ENCODE data around the gene SPIB.

SPIB gene

GRCh38 chr19:50392759-50393158 lies 26.0 kb upstream of the SPIB start:
- no peak for DNase-seq

DNA sequence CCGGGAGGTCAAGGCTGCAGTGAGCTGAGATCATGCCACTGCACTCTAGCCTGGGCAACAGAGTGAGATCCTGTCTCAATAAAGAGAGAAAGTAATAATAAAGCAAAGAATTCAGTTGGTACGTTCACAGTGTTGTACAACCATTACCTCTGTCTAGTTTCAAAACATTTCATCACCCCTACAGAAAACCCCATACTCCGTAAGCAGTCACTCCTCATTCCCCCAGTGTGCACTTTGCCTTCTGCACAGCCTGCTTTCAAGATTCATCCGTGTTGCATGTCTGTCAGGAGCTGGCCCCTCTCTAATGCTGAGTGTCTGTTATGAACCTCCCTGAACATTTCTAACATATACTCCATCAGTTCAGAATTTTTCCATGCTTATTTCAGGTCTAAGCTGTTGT lies 25.1 kb upstream of the SPIB start:
- DNase-seq: no peak

DNA sequence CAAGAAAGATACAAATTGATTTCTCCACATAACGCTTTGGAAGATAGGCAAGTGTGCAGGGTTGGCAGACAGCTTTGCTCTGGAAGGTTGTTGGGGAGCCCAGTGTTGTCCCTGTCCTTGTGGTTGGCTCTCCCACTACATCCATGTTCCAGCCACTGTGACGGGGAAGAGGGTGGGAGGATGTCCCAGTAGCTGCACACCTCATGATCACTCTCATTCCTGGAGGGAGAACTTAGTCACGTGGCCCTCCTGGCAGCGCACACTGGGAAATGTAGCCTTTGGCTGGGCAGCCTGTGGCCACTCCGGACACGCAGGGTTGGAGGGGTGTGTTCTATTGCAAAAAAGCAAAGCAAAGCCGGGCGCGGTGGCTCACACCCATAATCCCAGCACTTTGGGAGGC lies 24.7 kb upstream of the SPIB start:
- no peak for DNase-seq

DNA sequence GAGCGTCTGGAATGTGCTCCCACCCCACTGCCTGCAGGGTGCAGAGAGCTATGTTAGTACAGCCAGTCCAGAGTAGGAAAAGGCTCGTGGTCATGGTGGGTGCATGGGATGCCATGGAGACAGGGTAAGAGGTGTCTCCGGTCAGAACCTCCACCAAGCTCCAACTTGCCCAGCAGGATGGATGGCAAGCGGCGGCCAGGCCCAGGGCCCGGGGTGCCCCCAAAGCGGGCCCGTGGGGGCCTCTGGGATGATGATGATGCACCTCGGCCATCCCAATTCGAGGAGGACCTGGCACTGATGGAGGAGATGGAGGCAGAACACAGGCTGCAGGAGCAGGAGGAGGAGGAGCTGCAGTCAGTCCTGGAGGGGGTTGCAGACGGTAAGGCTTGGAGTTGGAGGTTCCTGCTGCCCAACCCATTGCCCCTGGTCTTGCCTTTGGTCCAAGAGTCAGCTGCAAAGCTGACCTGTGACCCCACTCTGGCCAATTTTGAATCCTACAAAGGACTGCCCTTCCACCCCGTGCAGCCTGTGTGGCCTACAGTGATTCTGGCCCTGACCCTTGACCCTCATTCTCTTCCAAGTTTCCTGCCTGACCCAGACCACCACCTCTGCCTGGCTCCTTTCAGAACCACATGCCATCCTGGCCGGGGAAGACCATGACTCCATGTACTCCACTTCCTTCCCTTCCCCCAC lies 19.9 kb upstream of the SPIB start:
- no peak for DNase-seq

GRCh38 chr19:50399368-50399745 lies 19.4 kb upstream of the SPIB start:
- DNase-seq: no peak

- no peak for DNase-seq
Observed at GRCh38 chr19:50401605-50402450, 16.9 kb upstream of the SPIB start.

DNA sequence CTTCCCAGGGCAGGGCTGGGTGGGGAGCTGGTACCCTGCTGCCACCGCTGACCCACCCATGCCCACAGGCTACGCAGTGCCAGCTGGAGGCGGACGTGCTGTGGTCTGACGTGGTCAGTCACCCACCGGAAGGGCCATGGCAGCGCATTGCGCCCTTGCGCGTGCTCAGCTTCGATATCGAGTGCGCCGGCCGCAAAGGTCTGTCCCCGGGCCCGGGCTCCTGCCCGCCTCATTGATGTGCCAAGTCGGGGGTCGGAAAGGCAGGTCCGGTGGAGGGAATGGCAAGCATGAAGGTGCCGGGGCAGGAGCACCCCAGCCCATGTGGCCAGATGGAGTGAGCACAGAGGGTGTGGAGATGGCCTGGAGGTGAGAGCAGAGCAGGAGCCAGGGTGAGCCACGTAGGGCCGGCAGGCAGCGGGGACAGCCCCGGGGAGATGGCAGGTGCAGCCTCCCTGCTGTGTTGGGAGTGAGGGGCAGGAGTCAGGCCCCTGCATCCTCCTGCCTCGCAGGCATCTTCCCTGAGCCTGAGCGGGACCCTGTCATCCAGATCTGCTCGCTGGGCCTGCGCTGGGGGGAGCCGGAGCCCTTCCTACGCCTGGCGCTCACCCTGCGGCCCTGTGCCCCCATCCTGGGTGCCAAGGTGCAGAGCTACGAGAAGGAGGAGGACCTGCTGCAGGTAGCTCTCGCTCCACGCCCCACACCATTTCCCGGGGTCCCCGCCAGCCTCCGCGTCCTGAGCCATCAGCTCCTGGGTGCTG lies 16.0 kb upstream of the SPIB start:
- DNase-seq: no peak

- DNase-seq: no peak
Observed at GRCh38 chr19:50406156-50406820, 12.4 kb upstream of the SPIB start.

GRCh38 chr19:50406829-50407228 lies 11.9 kb upstream of the SPIB start:
- no peak for DNase-seq

DNA sequence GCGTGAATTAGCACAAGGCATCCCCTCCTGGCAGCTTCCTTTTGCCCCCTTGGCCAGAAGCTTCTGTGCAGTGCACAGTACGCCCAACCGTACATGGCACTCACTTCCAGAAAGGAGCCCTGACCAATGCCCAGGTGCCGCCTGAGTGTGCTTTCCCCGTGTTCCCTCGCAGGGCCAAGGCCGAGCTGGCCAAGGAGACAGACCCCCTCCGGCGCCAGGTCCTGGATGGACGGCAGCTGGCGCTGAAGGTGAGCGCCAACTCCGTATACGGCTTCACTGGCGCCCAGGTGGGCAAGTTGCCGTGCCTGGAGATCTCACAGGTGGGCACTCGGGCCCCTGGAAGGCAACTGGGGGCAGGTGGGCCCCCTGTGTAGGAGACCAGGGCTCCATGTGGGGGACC lies 9.4 kb upstream of the SPIB start:
- no peak for DNase-seq

GRCh38 chr19:50410109-50410508 lies 8.6 kb upstream of the SPIB start:
- DNase-seq: no peak

DNA sequence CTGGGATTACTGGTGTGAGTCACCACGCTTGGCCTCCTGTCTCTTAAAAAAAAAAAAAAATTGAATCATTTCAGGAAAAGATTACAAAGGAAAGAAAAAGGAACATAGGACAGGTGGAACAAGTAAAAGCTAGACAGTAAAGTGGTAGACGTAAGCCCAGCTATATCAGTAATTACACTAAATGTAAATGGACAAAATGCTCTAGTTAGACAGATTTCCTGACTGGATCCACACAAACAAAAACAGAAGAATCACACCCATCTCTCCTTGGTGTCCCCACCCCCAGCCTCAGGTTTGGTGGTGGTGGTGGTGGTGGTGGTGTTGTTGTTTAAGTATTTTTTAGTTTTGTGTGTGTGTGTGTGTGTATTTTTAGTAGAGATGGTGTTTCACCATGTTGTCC lies 6.3 kb upstream of the SPIB start:
- no peak for DNase-seq

DNA sequence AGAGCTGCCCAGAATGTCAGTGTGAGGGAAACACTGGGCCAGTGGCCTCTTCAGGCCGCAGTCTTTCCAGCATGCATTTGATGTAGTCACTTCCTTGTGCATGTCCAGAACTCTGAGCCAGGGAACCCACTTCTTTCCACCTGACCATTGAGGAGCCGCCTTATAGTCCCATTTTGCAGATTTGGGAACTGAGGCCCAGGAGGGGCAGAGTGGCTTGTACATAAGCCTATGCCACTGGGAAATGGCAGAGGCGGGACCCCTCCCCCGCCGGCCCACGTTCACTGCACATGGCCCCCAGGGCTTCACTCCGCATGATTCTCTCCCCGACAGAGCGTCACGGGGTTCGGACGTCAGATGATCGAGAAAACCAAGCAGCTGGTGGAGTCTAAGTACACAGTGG lies 5.6 kb upstream of the SPIB start:
- no peak for DNase-seq

DNA sequence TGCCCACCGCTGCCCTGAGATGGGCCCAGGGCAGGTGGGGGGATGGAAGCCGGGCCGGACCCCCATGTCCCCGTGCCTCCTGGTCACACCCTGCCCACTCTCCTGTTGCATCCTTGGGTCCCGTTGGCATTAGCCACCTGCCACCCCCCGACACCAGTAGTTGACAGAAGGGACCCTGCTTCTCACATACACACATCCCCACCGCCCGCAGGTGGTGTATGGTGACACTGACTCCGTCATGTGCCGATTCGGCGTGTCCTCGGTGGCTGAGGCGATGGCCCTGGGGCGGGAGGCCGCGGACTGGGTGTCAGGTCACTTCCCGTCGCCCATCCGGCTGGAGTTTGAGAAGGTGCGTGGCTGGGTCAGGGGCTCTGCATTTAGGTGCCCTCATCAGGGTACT lies 5.2 kb upstream of the SPIB start:
- no peak for DNase-seq

DNA sequence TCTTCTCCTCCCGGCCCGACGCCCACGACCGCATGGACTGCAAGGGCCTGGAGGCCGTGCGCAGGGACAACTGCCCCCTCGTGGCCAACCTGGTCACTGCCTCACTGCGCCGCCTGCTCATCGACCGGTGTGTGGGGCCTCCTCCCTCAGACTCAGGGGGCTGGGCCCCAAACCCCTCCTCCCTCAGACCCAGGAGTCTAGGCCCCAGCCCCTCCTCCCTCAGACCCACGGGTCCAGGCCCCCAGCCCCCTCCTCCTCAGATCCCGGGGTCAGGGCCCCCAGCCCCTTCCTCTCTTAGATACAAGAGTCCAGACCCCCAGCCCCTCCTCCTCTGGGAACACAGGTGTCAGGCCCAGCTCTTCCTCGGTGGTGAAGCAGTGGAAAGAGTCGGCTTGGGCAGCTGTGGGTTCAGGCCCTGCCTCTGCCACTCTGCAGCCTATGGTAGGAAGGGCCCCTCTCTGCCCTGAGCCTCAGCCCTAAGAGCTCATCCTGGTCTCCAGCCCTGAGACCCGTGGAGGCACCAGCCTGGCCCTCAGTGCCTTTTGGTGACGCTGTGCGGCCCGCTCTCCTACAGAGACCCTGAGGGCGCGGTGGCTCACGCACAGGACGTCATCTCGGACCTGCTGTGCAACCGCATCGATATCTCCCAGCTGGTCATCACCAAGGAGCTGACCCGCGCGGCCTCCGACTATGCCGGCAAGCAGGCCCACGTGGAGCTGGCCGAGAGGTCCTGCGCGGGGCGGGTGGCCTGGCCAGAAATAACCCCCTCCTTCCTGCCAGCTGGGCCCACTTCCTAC lies 3.7 kb upstream of the SPIB start:
- DNase-seq: no peak

- no peak for DNase-seq
Observed at GRCh38 chr19:50415661-50416033, 3.1 kb upstream of the SPIB start.

DNA sequence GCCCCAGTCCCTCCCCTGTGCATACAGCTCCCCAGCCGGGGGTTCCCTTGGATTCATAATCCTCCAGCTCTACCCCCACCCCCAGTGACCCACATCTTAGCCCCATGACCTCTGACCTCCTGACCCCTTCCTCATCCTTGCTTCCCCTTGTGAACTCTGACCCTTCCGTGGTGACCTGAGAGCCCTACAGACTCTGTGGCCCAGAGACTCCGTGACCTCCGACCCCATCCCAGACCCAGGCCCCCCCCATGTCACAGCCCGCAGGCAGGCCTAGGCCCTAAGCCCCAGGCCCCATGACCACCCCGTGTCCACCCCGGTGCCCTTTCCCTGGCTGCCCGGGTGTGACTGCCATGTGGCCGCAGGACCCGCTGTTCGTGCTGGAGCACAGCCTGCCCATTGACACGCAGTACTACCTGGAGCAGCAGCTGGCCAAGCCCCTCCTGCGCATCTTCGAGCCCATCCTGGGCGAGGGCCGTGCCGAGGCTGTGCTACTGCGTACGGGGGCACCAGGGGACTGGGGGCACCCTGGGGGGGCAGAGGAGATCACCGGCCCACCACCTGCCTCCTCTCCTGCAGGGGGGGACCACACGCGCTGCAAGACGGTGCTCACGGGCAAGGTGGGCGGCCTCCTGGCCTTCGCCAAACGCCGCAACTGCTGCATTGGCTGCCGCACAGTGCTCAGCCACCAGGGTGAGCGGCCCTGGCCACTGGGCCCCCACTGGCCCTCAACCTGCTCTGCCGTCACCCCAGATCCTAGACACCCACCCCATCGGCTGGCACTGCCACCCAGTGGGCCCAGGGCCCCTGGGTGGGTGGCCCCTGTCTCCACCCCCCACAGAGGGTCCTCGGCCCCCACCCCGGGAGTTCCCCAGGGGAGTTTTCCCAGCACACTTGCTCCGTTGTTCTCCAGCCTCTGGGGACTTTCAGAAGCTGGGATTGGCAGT lies 2.4 kb upstream of the SPIB start:
- no peak for DNase-seq

GRCh38 chr19:50417111-50418081 lies 1.3 kb upstream of the SPIB start:
- no peak for DNase-seq

GRCh38 chr19:50419022-50419579 lies 363 bp downstream of the SPIB start:
- no peak for DNase-seq

- DNase-seq: no peak
Observed at GRCh38 chr19:50419580-50420035, 870 bp downstream of the SPIB start.

Measured in NCI-H2171 (cell line).